ENCODE measurements around the gene N4BP3.

DNA sequence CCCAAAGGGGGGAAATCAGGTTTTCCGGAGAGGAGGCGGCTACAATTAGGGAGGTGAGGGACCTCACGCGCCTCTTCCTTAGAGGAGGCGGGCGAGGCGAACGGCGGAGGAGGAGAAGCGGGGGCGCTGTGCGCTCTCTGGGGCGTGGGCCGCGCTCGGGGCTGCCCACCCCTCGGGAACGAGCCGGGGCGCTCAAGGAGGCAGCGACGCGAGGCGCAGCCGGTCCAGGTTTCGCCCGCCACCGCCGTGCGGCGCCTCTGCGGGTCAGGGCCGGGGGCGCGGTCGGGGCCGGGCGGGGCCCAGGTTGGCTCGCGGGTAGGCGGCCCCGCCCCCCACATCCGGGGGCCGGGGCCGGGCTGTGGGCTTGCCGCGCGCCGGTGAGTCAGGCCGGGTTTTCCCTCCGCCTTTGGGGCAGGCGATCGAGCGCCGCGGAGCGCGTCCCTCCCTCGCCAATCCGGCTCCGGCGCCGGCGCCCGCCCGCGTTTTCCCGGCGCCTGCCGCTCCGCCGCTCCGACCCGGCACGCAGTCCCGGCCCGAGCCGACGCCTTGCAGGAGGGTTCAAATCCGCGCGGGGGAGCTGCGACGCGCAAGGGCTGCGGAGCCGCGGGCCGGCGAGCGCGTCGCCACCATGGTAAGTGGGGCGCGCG lies at the start of gene N4BP3:
- TF ChIP-seq POLR2A (IDR thresholded peaks at IDR 0.05) (no peak), CTCF (IDR thresholded peaks at IDR 0.05) (no peak), EP300 (IDR thresholded peaks at IDR 0.05) (no peak), POLR2AphosphoS5 (IDR thresholded peaks at IDR 0.05) (no peak)
